NB4 (cell line): ENCODE measurements around the gene CLPSL1.
"Not testable (repeated sequence)": the region's sequence is repeated elsewhere in the genome, so short reads cannot be mapped to it uniquely, and the experiment has no call there.

ENCODE experiments used
- DNase-seq: peaks from one replicate; pipeline ENCODE4 v3.0.0; 2010; ENCODE audit warnings: low read depth
- H3K4me3 ChIP-seq: one replicate; pipeline ENCODE4 v1.5.1; 2011; ENCODE audit warnings: mild to moderate bottlenecking, low read depth, low read length, moderate library complexity
- CTCF ChIP-seq: IDR thresholded peaks from one replicate; pipeline ENCODE4 v1.5.1; 2012; ENCODE audit warnings: low read depth, low read length
- MAX ChIP-seq: IDR thresholded peaks from 2 replicates; pipeline ENCODE4 v1.6.1; 2011; ENCODE audit warnings: low read depth, low read length
- MYC ChIP-seq: IDR thresholded peaks from 2 replicates; pipeline ENCODE4 v1.6.1; 2011; ENCODE audit warnings: low read depth, low read length
- POLR2A ChIP-seq: IDR thresholded peaks from 2 replicates; pipeline ENCODE4 v1.6.1; 2011; ENCODE audit warnings: mild to moderate bottlenecking; ENCODE audit not compliant: insufficient read length; ENCODE audit errors: extremely low read depth

CLPSL1 gene, protein sequence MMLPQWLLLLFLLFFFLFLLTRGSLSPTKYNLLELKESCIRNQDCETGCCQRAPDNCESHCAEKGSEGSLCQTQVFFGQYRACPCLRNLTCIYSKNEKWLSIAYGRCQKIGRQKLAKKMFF

GRCh38 chr6:35780719-35781118 lies at the start of gene CLPSL1:
CLPSL1 (plus strand) TSS chr6:35781019; CDS start chr6:35781111, 92 bp downstream.
- H3K4me3 ChIP-seq: no peak within 1 kb of the TSS
- TF ChIP-seq MYC (no peak), CTCF (no peak), MAX (no peak), POLR2A (no peak)
- DNase-seq: no peak

DNA sequence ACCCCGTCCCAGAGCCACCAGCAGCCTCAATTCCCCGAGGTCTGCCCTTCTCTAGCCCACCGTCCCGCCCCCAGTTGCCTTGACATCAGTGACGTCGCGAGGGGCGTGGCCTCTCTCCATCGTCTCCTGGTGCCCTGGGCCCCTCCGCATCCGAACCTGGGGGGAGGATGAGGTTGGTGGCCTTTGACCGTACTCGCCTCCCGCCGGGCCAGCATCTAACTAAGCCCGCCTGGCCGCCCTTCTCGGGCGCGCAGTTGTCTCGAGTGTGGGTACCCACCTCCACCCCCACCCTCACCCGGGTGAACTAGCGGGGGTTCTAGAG lies 49.4 kb upstream of the CLPSL1 start:
- H3K4me3 ChIP-seq: peak overlapping the region; percentile 57
- TF ChIP-seq POLR2A (peak; percentile 41), MYC (no peak)
- peak; percentile 97 for DNase-seq

DNA sequence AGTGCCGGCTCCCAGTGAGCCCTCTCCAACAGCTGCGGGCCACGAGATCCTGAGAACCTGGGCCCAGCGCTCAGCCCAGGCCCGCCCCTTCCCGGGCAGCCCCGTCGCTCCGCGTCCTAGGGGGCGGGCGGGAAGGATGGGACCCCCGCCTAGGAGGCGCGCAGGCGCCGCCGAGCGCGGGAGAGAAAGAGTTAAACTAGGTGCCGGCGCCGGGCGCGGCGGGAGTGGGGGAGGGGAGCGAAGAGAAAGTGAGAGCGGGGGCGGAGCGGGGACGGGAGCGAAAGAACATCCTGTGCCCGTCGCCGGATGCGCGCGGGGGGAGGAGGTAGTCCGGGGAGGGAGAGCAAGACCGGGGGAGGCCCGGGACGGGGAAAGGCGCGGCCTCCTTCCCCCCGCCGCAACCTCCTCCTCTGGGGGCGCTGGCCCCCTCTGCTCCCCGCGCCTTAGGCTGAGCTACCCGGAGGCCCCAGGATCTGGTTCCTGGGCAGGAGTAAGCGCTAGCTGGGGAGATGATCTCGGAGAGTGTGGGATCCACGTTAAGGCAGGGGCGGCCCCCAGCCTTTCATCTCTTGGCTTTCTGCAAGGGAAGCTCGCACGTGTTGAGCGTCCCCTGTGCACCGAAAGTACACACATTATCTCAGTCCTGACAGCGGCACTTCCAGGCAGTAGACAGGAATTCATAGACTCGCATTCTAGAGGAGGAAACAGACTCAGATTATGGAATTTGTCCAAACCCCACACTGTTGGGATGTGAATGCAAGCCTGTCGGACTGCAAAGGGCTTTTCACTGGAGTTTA lies 48.9 kb upstream of the CLPSL1 start:
- TF ChIP-seq MYC: peak; percentile 94
- TF ChIP-seq POLR2A: peak; percentile 45
- TF ChIP-seq MAX: peak; percentile 94
- peak; percentile 5 for TF ChIP-seq CTCF
- H3K4me3 ChIP-seq: peak overlapping the region; percentile 57
- peak; percentile 97 for DNase-seq

DNA sequence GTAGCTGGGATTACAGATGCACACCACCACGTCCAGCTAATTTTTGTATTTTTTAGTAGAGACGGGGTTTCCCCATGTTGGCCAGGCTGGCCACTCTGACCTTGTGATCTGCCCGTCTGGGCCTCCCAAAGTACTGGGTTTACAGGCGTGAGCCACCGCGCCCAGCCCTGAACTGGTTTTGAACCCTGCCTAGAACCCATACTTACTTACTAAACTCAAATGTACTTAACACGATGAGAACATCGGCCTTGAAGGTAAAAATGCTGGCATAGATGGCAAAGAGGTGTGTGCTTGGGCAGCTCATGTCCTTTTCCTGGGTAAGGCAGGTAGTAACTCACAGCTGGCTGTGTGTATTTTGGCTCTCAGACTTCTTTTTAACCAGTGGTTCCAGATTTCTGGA lies 47.2 kb upstream of the CLPSL1 start:
- no peak for DNase-seq
- no peak for TF ChIP-seq POLR2A
- TF ChIP-seq MAX: no peak
- TF ChIP-seq CTCF: no peak
- TF ChIP-seq MYC: no peak
- no peak overlapping the region for H3K4me3 ChIP-seq

GRCh38 chr6:35734319-35734718 lies 46.5 kb upstream of the CLPSL1 start:
- DNase-seq: not testable (repeated sequence)

DNA sequence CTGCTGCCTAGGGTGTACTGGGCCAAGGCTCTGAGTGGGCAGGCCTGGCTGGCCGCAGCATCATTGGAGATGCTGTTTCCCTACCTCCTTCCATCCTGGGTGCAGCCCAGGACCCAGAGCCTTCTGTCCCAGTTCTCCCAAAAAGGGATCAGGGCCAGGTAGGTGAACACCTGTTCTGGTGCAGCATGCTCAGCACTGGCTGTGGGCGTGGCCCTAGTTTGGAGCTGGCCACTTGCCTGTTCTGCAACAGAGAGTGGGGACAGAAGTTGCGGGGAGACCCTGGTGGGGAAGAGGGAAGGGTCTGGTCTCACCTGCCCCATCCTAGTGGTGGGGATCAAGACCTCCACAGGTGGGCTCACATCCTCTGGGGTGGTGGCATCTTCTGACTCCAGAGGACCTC lies 45.4 kb upstream of the CLPSL1 start:
- H3K4me3 ChIP-seq: no peak overlapping the region
- TF ChIP-seq POLR2A (no peak), CTCF (no peak), MAX (no peak), MYC (no peak)
- DNase-seq: no peak

More at GRCh38 chr6:35734319-35734718, 46.5 kb upstream of the CLPSL1 start:
- not testable (repeated sequence) for H3K4me3 ChIP-seq
